Hepatocyte (in vitro differentiated cells): ENCODE results near the gene PRKAA1. TPM values are rescaled to one million over a fixed set of nuclear protein-coding genes. Genes with fewer than 3 reads are reported as not detected.
"Not testable (repeated sequence)": the region's sequence is repeated elsewhere in the genome, so short reads cannot be mapped to it uniquely, and the experiment has no call there.

Experiments
- DNase-seq: peaks from one replicate; pipeline ENCODE4 v3.0.0-alpha.2; 2016; ENCODE audit warnings: low spot score
- H2AFZ ChIP-seq: fragments of 200-600 bp; sonication (generic); 2 replicates; pipeline ENCODE4 v1.6.0; 2016; ENCODE audit warnings: antibody characterized with exemption, mild to moderate bottlenecking
- H3K27ac ChIP-seq: fragments of 200-600 bp; sonication (generic); 2 replicates; pipeline ENCODE4 v1.5.1; 2016; ENCODE audit warnings: mild to moderate bottlenecking
- H3K27me3 ChIP-seq: fragments of 200-600 bp; sonication (generic); 2 replicates; pipeline ENCODE4 v1.6.1; 2016
- H3K36me3 ChIP-seq: fragments of 200-600 bp; sonication (generic); replicated peaks from 2 replicates; pipeline ENCODE4 v1.5.1; 2016; ENCODE audit warnings: low read depth; ENCODE audit not compliant: insufficient read depth
- H3K4me1 ChIP-seq: fragments of 200-600 bp; sonication (generic); 2 replicates; pipeline ENCODE4 v1.5.1; 2016; ENCODE audit warnings: mild to moderate bottlenecking, moderate library complexity; ENCODE audit not compliant: insufficient read depth
- H3K4me2 ChIP-seq: fragments of 200-600 bp; sonication (generic); 2 replicates; pipeline ENCODE4 v1.6.0; 2016
- H3K4me3 ChIP-seq: fragments of 200-600 bp; sonication (generic); 2 replicates; pipeline ENCODE4 v1.5.1; 2016; ENCODE audit warnings: mild to moderate bottlenecking
- H3K79me2 ChIP-seq: fragments of 200-600 bp; sonication (generic); 2 replicates; pipeline ENCODE4 v1.6.0; 2017; ENCODE audit warnings: mild to moderate bottlenecking
- H3K9me2 ChIP-seq: fragments of 200-600 bp; sonication (generic); replicated peaks from 2 replicates; pipeline ENCODE4 v1.6.0; 2017; ENCODE audit warnings: mild to moderate bottlenecking; ENCODE audit not compliant: insufficient read depth
- H3K9me3 ChIP-seq: fragments of 200-600 bp; sonication (generic); 2 replicates; pipeline ENCODE4 v1.5.1; 2016; ENCODE audit warnings: low read depth, mild to moderate bottlenecking
- H4K20me1 ChIP-seq: fragments of 200-600 bp; sonication (generic); 2 replicates; pipeline ENCODE4 v1.6.0; 2016; ENCODE audit warnings: mild to moderate bottlenecking; ENCODE audit not compliant: insufficient read depth, poor library complexity, severe bottlenecking
- EZH2 ChIP-seq: fragments of 200-600 bp; sonication (generic); IDR thresholded peaks from 2 replicates; pipeline ENCODE4 v1.6.1; 2016; ENCODE audit warnings: antibody characterized with exemption, mild to moderate bottlenecking, borderline replicate concordance
- EZH2phosphoT487 ChIP-seq: fragments of 200-600 bp; sonication (generic); IDR thresholded peaks from one replicate; pipeline ENCODE4 v1.6.1; 2018; ENCODE audit warnings: antibody characterized with exemption, mild to moderate bottlenecking, low read depth, moderate library complexity; ENCODE audit not compliant: unreplicated experiment, severe bottlenecking
- WGBS: methylation state at CpG from one replicate; pipeline ENCODE4 v1.1.6; 2016; ENCODE audit warnings: low lambda C conversion rate; ENCODE audit errors: missing lambda C conversion rate; 5-methylcytosine and 5-hydroxymethylcytosine counted together
- polyA plus RNA-seq: library from polyadenylated mRNA; unstranded; fragments of >200 nt; fragmentation: Nextera tagmentation; extraction: Ambion mirVana; gene quantifications from 2 replicates; pipeline ENCODE4 v1.2.1, GENCODE V29; 2016
- total RNA-seq: library from RNA; depleted of rRNA; stranded (reverse); fragments of >200 nt; gene quantifications from 2 replicates; pipeline ENCODE4 v1.2.3, GENCODE V29; 2014
- TF ChIP-seq, protein P1 (sequence below): fragments of 200-600 bp; sonication (generic); IDR thresholded peaks from 2 replicates; pipeline ENCODE4 v1.5.1; 2016; ENCODE audit warnings: antibody characterized with exemption, mild to moderate bottlenecking; ENCODE audit not compliant: poor library complexity

The PRKAA1 gene
- total and polyA plus RNA-seq, 2 experiments from 2014 or later, result 25.7 to 90.4 TPM

DNA sequence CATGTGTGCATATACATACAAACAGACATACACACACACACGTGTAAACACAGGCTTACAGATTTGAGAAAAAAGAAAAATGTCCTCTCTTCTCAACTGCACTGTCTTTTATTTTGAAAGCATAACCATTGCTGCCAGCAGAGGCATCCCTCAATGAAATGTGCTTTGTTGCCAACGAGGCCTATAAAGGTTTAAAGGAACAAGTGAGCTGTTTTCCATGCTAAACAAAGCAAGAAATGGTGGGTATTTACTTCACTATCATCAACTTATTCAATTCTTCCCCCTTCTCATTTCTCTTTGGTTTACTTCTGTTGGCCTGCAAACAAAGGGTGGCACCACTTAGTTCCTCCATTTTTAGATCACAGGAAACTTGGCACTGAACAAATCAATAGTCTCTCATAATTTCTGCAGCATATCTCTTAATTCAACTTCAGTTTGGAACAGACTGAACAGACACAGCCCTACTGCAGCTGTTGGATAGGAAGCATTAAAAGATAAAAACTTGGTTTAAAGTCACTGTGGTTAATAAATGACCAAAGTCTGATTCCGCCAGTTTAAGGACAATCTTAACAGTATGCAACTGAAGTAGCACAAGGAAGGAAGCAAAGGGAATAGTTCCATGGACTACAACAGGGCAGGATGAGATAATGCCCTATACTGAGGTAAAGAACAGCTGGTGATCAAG lies 64.2 kb downstream of the PRKAA1 start:
- peak; percentile 42 for DNase-seq
- TF ChIP-seq EZH2phosphoT487 (no peak), EZH2 (no peak)
- TF ChIP-seq, protein P1, sequence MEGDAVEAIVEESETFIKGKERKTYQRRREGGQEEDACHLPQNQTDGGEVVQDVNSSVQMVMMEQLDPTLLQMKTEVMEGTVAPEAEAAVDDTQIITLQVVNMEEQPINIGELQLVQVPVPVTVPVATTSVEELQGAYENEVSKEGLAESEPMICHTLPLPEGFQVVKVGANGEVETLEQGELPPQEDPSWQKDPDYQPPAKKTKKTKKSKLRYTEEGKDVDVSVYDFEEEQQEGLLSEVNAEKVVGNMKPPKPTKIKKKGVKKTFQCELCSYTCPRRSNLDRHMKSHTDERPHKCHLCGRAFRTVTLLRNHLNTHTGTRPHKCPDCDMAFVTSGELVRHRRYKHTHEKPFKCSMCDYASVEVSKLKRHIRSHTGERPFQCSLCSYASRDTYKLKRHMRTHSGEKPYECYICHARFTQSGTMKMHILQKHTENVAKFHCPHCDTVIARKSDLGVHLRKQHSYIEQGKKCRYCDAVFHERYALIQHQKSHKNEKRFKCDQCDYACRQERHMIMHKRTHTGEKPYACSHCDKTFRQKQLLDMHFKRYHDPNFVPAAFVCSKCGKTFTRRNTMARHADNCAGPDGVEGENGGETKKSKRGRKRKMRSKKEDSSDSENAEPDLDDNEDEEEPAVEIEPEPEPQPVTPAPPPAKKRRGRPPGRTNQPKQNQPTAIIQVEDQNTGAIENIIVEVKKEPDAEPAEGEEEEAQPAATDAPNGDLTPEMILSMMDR, result no peak
- peak overlapping the region; percentile 28 for H3K27ac ChIP-seq
- H3K36me3 ChIP-seq, result no peaks in the 10 kb centered on the region
- H3K4me3 ChIP-seq, result no peak overlapping the region
- H4K20me1 ChIP-seq, result no peaks in the 10 kb centered on the region
- peaks cover 20% of the 10 kb centered on the region for H3K79me2 ChIP-seq
- H3K9me3 ChIP-seq, result no peaks in the 10 kb centered on the region
- H2AFZ ChIP-seq, result no peak overlapping the region
- no peaks in the 10 kb centered on the region for H3K27me3 ChIP-seq
- peak overlapping the region; percentile 39 for H3K4me2 ChIP-seq
- H3K4me1 ChIP-seq, result peaks cover 32% of the 10 kb centered on the region
- H3K9me2 ChIP-seq, result no peaks in the 10 kb centered on the region
- WGBS, result 59% methylated on average over 3 of the region's 3 CpGs

GRCh38 chr5:40733434-40733833 lies 64.7 kb downstream of the PRKAA1 start:
- peak overlapping the region; percentile 28 for H3K27ac ChIP-seq
- TF ChIP-seq EZH2 (no peak), EZH2phosphoT487 (no peak)
- TF ChIP-seq, protein P1, result no peak
- H2AFZ ChIP-seq, result no peak overlapping the region

GRCh38 chr5:40722497-40722911 lies 75.7 kb downstream of the PRKAA1 start:
- H3K36me3 ChIP-seq, result not testable (repeated sequence)

More at GRCh38 chr5:40733434-40733833, 64.7 kb downstream of the PRKAA1 start:
- Histone ChIP-seq H3K36me3 (no peaks in the 10 kb centered on the region), H3K4me2 (peak overlapping the region; percentile 39), H3K9me2 (no peaks in the 10 kb centered on the region), H3K27me3 (no peaks in the 10 kb centered on the region), H3K79me2 (peaks cover 20% of the 10 kb centered on the region), H3K9me3 (no peaks in the 10 kb centered on the region), H4K20me1 (no peaks in the 10 kb centered on the region), H3K4me3 (no peak overlapping the region), H3K4me1 (peaks cover 32% of the 10 kb centered on the region)
- DNase-seq, result no peak
- 93% methylated on average over 2 of the region's 2 CpGs for WGBS

DNA sequence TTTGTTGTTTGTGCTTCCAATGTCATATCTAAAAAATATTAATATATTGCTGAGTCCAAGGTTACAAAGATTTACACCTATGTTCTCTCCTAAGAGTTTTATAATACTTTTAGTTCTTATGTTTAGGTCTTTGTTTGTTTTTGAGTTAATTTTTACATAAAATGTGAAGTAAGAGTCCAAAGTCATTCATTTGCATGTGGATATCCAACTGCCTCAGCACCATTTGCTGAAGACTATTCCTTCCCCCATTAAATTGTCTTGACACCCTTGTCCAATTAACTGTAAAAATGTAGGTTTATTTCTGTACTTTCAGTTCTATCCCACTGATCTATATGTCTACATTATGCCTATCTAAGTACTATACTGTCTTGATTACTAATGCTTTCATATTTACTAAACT lies 78.1 kb downstream of the PRKAA1 start:
- Histone ChIP-seq H2AFZ (no peak overlapping the region), H3K9me3 (no peaks in the 10 kb centered on the region), H3K36me3 (no peaks in the 10 kb centered on the region), H3K4me1 (no peaks in the 10 kb centered on the region), H3K4me2 (peak overlapping the region; percentile 2), H3K9me2 (no peaks in the 10 kb centered on the region), H3K79me2 (no peaks in the 10 kb centered on the region), H3K4me3 (no peak overlapping the region), H4K20me1 (no peaks in the 10 kb centered on the region), H3K27ac (peak overlapping the region; percentile 32), H3K27me3 (no peaks in the 10 kb centered on the region)
- TF ChIP-seq EZH2phosphoT487, result no peak
- TF ChIP-seq EZH2, result no peak
- TF ChIP-seq, protein P1, result no peak
- DNase-seq, result no peak

More at GRCh38 chr5:40722497-40722911, 75.7 kb downstream of the PRKAA1 start:
- not testable (repeated sequence) for H4K20me1 ChIP-seq, H3K4me1 ChIP-seq, H3K27ac ChIP-seq, H2AFZ ChIP-seq, H3K79me2 ChIP-seq, H3K27me3 ChIP-seq, H3K4me2 ChIP-seq, H3K9me3 ChIP-seq, DNase-seq, H3K4me3 ChIP-seq, H3K9me2 ChIP-seq
- WGBS, result 100% methylated on average over 1 of the region's 37 CpGs
